IMR-90 (cell line): ENCODE data around the gene TOMM40L. TPM values are rescaled to one million over a fixed set of nuclear protein-coding genes. Genes with fewer than 3 reads are reported as not detected.

ENCODE experiments used
- ATAC-seq: fragments of 200-7000 bp; cut with Tn5 transposase; 2 replicates; pipeline ENCODE4 v1.9.1; 2020; ENCODE audit warnings: low read depth, mild to moderate bottlenecking, moderate library complexity
- BruUV-seq: library from RNA; stranded (reverse); fragments of 400-500 nt; replicated peaks from 2 replicates; lab custom pipeline; 2021; lab: Mats Ljungman, UMichigan
- CTCF ChIA-PET: fragments of 300-600 bp; formaldehyde crosslinking; extraction: SDS; loops from one replicate; lab custom pipeline; 2021; ENCODE audit warnings: antibody characterized with exemption; lab: Yijun Ruan, JAX
- POLR2A ChIA-PET: fragments of 300-600 bp; sonication (Branson Sonifier 250); formaldehyde crosslinking; loops from one replicate; lab custom pipeline; 2022; ENCODE audit warnings: antibody characterized with exemption; ENCODE audit not compliant: unreplicated experiment; lab: Charles Lee
- DNase-seq: peaks from one replicate; pipeline ENCODE4 v3.0.0; 2013
- H2AFZ ChIP-seq: replicated peaks from 2 replicates; pipeline ENCODE3; 2013; ENCODE audit warnings: low read length, mild to moderate bottlenecking; ENCODE audit not compliant: poor library complexity
- H2AK5ac ChIP-seq: 2 replicates; pipeline ENCODE4 v1.6.1; 2013; ENCODE audit warnings: low read depth, low read length, inconsistent platforms
- H2AK9ac ChIP-seq: replicated peaks from 2 replicates; pipeline ENCODE3; 2013; ENCODE audit warnings: mild to moderate bottlenecking, low read depth, low read length, moderate library complexity; ENCODE audit not compliant: poor library complexity
- H2BK120ac ChIP-seq: 2 replicates; pipeline ENCODE4 v1.6.1; 2013; ENCODE audit warnings: low read depth, low read length, inconsistent platforms
- H2BK15ac ChIP-seq: 3 replicates; pipeline ENCODE4 v1.6.1; 2013; ENCODE audit warnings: low read depth, low read length, inconsistent platforms
- H2BK20ac ChIP-seq: 2 replicates; pipeline ENCODE4 v1.6.1; 2013; ENCODE audit warnings: low read depth, mild to moderate bottlenecking, inconsistent platforms, low read length, moderate library complexity
- H2BK5ac ChIP-seq: 2 replicates; pipeline ENCODE4 v1.6.1; 2013; ENCODE audit warnings: mild to moderate bottlenecking, low read depth, low read length, inconsistent platforms; ENCODE audit not compliant: poor library complexity, severe bottlenecking
- H3K14ac ChIP-seq: replicated peaks from 2 replicates; pipeline ENCODE4 v1.6.1; 2013; ENCODE audit warnings: low read depth, low read length, inconsistent platforms
- H3K18ac ChIP-seq: 2 replicates; pipeline ENCODE4 v1.6.1; 2013; ENCODE audit warnings: low read depth, low read length, control low read depth
- H3K23ac ChIP-seq: 2 replicates; pipeline ENCODE4 v1.6.1; 2013; ENCODE audit warnings: low read depth, low read length, inconsistent platforms
- H3K27ac ChIP-seq: 2 replicates; pipeline ENCODE4 v1.5.1; 2013; ENCODE audit warnings: mild to moderate bottlenecking, control low read depth, low read length; ENCODE audit not compliant: insufficient read depth
- H3K27me3 ChIP-seq: 2 replicates; pipeline ENCODE4 v1.6.1; 2013; ENCODE audit warnings: low read length; ENCODE audit not compliant: control insufficient read depth, insufficient read depth
- H3K36me3 ChIP-seq: 2 replicates; pipeline ENCODE4 v1.6.1; 2013; ENCODE audit warnings: low read length, mixed read lengths; ENCODE audit not compliant: control insufficient read depth, insufficient read depth
- H3K4ac ChIP-seq: 2 replicates; pipeline ENCODE4 v1.6.1; 2013; ENCODE audit warnings: low read depth, low read length, inconsistent platforms
- H3K4me1 ChIP-seq: 2 replicates; pipeline ENCODE4 v1.6.1; 2013; ENCODE audit warnings: low read length, mixed read lengths; ENCODE audit not compliant: control insufficient read depth, insufficient read depth
- H3K4me2 ChIP-seq: 2 replicates; pipeline ENCODE4 v1.6.1; 2013; ENCODE audit warnings: low read depth, mild to moderate bottlenecking, control low read depth, low read length, moderate library complexity
- H3K4me3 ChIP-seq: 2 replicates; pipeline ENCODE4 v1.5.1; 2013; ENCODE audit warnings: low read depth, mild to moderate bottlenecking, control low read depth, low read length, moderate library complexity; ENCODE audit not compliant: insufficient read depth
- H3K56ac ChIP-seq: 2 replicates; pipeline ENCODE4 v1.6.1; 2013; ENCODE audit warnings: low read length, inconsistent platforms; ENCODE audit not compliant: insufficient read depth; ENCODE audit errors: extremely low read depth
- H3K79me1 ChIP-seq, 2 experiments: 2 replicates each; pipeline ENCODE4 v1.6.1; 2013; ENCODE audit warnings: low read length in 2 of 2, inconsistent platforms in 1 of 2, low read depth in 1 of 2
- H3K9ac ChIP-seq: 2 replicates; pipeline ENCODE4 v1.6.1; 2013; ENCODE audit warnings: low read depth, low read length, control low read depth
- H3K9me1 ChIP-seq: 2 replicates; pipeline ENCODE4 v1.6.1; 2013; ENCODE audit warnings: low read length, inconsistent platforms; ENCODE audit not compliant: insufficient read depth
- H3K9me3 ChIP-seq: 2 replicates; pipeline ENCODE4 v1.6.1; 2013; ENCODE audit warnings: low read length; ENCODE audit not compliant: control insufficient read depth, insufficient read depth
- H4K20me1 ChIP-seq: 2 replicates; pipeline ENCODE4 v1.6.1; 2013; ENCODE audit warnings: low read length, inconsistent platforms; ENCODE audit not compliant: insufficient read depth
- H4K5ac ChIP-seq: 2 replicates; pipeline ENCODE4 v1.6.1; 2013; ENCODE audit warnings: mild to moderate bottlenecking, low read depth, low read length, control low read depth
- H4K8ac ChIP-seq, 2 experiments: 2 replicates each; pipeline ENCODE4 v1.6.1; 2013; ENCODE audit warnings: low read depth in 2 of 2, low read length in 2 of 2, control low read depth in 1 of 2, inconsistent platforms in 1 of 2
- H4K91ac ChIP-seq: 2 replicates; pipeline ENCODE4 v1.6.1; 2013; ENCODE audit warnings: low read depth, low read length, inconsistent platforms; ENCODE audit not compliant: insufficient read depth
- BHLHE40 ChIP-seq: fragments of 150-350 bp; IDR thresholded peaks from 2 replicates; pipeline ENCODE4 v1.6.1; 2016; ENCODE audit warnings: mild to moderate bottlenecking, low read depth, low read length
- CEBPB ChIP-seq: IDR thresholded peaks from 2 replicates; pipeline ENCODE4 v1.6.1; 2012; ENCODE audit warnings: low read depth, low read length, improper control_type of control experiment
- CHD1 ChIP-seq: IDR thresholded peaks from 2 replicates; pipeline ENCODE4 v1.6.1; 2012; ENCODE audit warnings: low read depth, low read length, improper control_type of control experiment
- CTCF ChIP-seq: conservative IDR thresholded peaks from 2 replicates; pipeline ENCODE4 v1.5.1; 2012; ENCODE audit warnings: mild to moderate bottlenecking, low read depth, low read length, improper control_type of control experiment
- ELK1 ChIP-seq: fragments of 150-350 bp; IDR thresholded peaks from 2 replicates; pipeline ENCODE4 v1.6.1; 2016; ENCODE audit warnings: low read depth, mild to moderate bottlenecking, low read length, moderate library complexity, borderline replicate concordance
- FOS ChIP-seq: fragments of 150-350 bp; IDR thresholded peaks from 2 replicates; pipeline ENCODE4 v1.6.1; 2016; ENCODE audit warnings: low read depth, low read length
- MAFK ChIP-seq: IDR thresholded peaks from 2 replicates; pipeline ENCODE4 v1.6.1; 2012; ENCODE audit warnings: low read depth, low read length, improper control_type of control experiment
- MAZ ChIP-seq: IDR thresholded peaks from 2 replicates; pipeline ENCODE4 v1.6.1; 2012; ENCODE audit warnings: low read depth, mild to moderate bottlenecking, low read length, improper control_type of control experiment, moderate library complexity, borderline replicate concordance
- MXI1 ChIP-seq: IDR thresholded peaks from 2 replicates; pipeline ENCODE4 v1.6.1; 2012; ENCODE audit warnings: low read depth, mild to moderate bottlenecking, low read length, moderate library complexity, borderline replicate concordance
- NFE2L2 ChIP-seq: fragments of 150-350 bp; IDR thresholded peaks from 2 replicates; pipeline ENCODE4 v1.6.1; 2016; ENCODE audit warnings: low read depth, mild to moderate bottlenecking, low read length
- POLR2A ChIP-seq: IDR thresholded peaks from 2 replicates; pipeline ENCODE4 v1.6.1; 2012; ENCODE audit warnings: mild to moderate bottlenecking, low read depth, low read length
- RAD21 ChIP-seq: IDR thresholded peaks from 2 replicates; pipeline ENCODE4 v1.6.1; 2012; ENCODE audit warnings: low read length, improper control_type of control experiment
- RCOR1 ChIP-seq: IDR thresholded peaks from 2 replicates; pipeline ENCODE4 v1.6.1; 2012; ENCODE audit warnings: mild to moderate bottlenecking, low read length, improper control_type of control experiment; ENCODE audit not compliant: insufficient replicate concordance
- RFX5 ChIP-seq: IDR thresholded peaks from 2 replicates; pipeline ENCODE4 v1.8.0; 2012; ENCODE audit warnings: low read depth, mild to moderate bottlenecking, low read length, moderate library complexity
- SMC3 ChIP-seq: fragments of 150-350 bp; IDR thresholded peaks from 2 replicates; pipeline ENCODE4 v1.6.1; 2016; ENCODE audit warnings: low read depth, mild to moderate bottlenecking, antibody characterized with exemption, low read length, moderate library complexity
- WGBS, 2 experiments: methylation state at CpG; one replicate each; pipeline versions ENCODE4 v1.1.5 to v1.1.7; 2013; ENCODE audit warnings: missing lambda C conversion rate in 2 of 2; ENCODE audit not compliant: insufficient read length in 1 of 2; ENCODE audit errors: extremely low coverage in 2 of 2; 5-methylcytosine and 5-hydroxymethylcytosine counted together
- dilution Hi-C: fragments of 300-500 bp; cut with HindIII; formaldehyde crosslinking; loops from one replicate; pipeline ENCODE4 v1.14.3; 2018; ENCODE audit warnings: low sequenced_read_pairs; ENCODE audit not compliant: unreplicated experiment
- in situ Hi-C: fragments of 300-500 bp; cut with MboI; formaldehyde crosslinking; loops from 3 replicates; pipeline ENCODE4 v1.14.3; 2019; ENCODE audit warnings: low sequenced_read_pairs, inconsistent platforms, mixed read lengths
- intact Hi-C: fragments of 100-400 bp; cut with micrococcal nuclease; formaldehyde crosslinking; loops from 2 replicates; pipeline ENCODE4 v1.10.0; 2022
- polyA plus RNA-seq, 3 experiments: library from polyadenylated mRNA; depleted of rRNA; stranded (reverse); fragments of >200 nt; gene quantifications; 2 replicates each; pipeline ENCODE4 v1.2.3, GENCODE V29; 2012; ENCODE audit warnings: low replicate concordance in 1 of 3
- total RNA-seq: library from RNA; depleted of rRNA; stranded (reverse); fragments of >200 nt; gene quantifications from 2 replicates; pipeline ENCODE4 v1.2.3, GENCODE V29; 2012
- TF ChIP-seq, protein P1 (sequence below): fragments of 150-350 bp; IDR thresholded peaks from 2 replicates; pipeline ENCODE4 v1.6.1; 2017; ENCODE audit warnings: mild to moderate bottlenecking, antibody characterized with exemption, low read length, low read depth

TOMM40L gene
- total and polyA plus RNA-seq, 2 of the 4 experiments (the other 2 are of a cell fraction): 7.7 to 12.5 TPM

GRCh38 chr1:161217831-161218230 is 8.0 kb upstream of the TOMM40L start:
- Histone ChIP-seq H3K36me3 (peaks cover 19% of the 10 kb centered on the region), H3K56ac (no peak overlapping the region), H3K4me2 (no peak overlapping the region), H4K8ac (peak overlapping the region in 1 of 2 experiments; percentile 43; a peak in 1 of 4 replicates), H3K23ac (no peak overlapping the region), H3K9me1 (peaks cover 14% of the 10 kb centered on the region), H3K27ac (peak overlapping the region; percentile 8), H4K91ac (0 out of 2 replicates have a peak overlapping the region, but pooled peaks have one; percentile 1), H2AK9ac (peak overlapping the region; percentile 60), H3K9ac (no peak overlapping the region), H2BK5ac (peak overlapping the region; percentile 14), H3K18ac (no peak overlapping the region), H3K9me3 (no peaks in the 10 kb centered on the region), H3K4me1 (peaks cover 11% of the 10 kb centered on the region), H2BK15ac (0 out of 3 replicates have a peak overlapping the region, but pooled peaks have one; percentile 51), H4K20me1 (no peaks in the 10 kb centered on the region), H2BK20ac (peak overlapping the region; percentile 51; the same call in 1 of the 2 replicates), H3K14ac (peak overlapping the region; percentile 65; the same call in 1 of the 2 replicates), H3K79me1 (no peaks in the 10 kb centered on the region), H4K5ac (no peak overlapping the region), H3K4ac (peak overlapping the region; percentile 65), H3K27me3 (no peaks in the 10 kb centered on the region; the same call in 1 of the 2 replicates), H3K4me3 (no peak overlapping the region), H2BK120ac (peak overlapping the region; percentile 55; the same call in 1 of the 2 replicates), H2AFZ (no peak overlapping the region), H2AK5ac (peak overlapping the region; percentile 76; the same call in 1 of the 2 replicates)
- dilution Hi-C loops: no loop called here
- POLR2A ChIA-PET: interaction anchor here (0.7 kb wide), 1 partner anchor 8 kb away, joined by 8 read pairs; the partner anchor contains the start of gene TOMM40L
- CTCF ChIA-PET: interaction anchor here (1.3 to 1.6 kb wide), 3 partner anchors 9 to 164 kb away, joined by 4 read pairs; partner anchors contain the start of gene PPOX
- TF ChIP-seq CHD1 (no peak), CEBPB (no peak), NFE2L2 (no peak), FOS (no peak), MXI1 (no peak), MAFK (no peak), RCOR1 (no peak), RAD21 (no peak), CTCF (no peak), BHLHE40 (no peak), MAZ (no peak), SMC3 (no peak), POLR2A (no peak), RFX5 (no peak), ELK1 (no peak)
- TF ChIP-seq, protein P1, sequence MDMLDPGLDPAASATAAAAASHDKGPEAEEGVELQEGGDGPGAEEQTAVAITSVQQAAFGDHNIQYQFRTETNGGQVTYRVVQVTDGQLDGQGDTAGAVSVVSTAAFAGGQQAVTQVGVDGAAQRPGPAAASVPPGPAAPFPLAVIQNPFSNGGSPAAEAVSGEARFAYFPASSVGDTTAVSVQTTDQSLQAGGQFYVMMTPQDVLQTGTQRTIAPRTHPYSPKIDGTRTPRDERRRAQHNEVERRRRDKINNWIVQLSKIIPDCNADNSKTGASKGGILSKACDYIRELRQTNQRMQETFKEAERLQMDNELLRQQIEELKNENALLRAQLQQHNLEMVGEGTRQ: no peak
- BruUV-seq: no TSS peak
- intact Hi-C loops: no loop called here
- DNase-seq (no peak), ATAC-seq (no peak)
- in situ Hi-C loops: loop anchor here (10.0 kb wide), 1 partner anchor 527 kb away; the partner anchor contains the start of gene DUSP12
- 67% methylated on average over 1 of the region's 6 CpGs; no CpG with 5 or more reads in 1 of the 2 experiments for WGBS, 2 experiments
